H1 (cell line): ENCODE results near the gene SETX. TPM values are rescaled to one million over a fixed set of nuclear protein-coding genes. Genes with fewer than 3 reads are reported as not detected.

ENCODE experiments used
- CTCF ChIA-PET: fragments of 300-600 bp; sonication (Branson Sonifier 250); formaldehyde crosslinking; loops from one replicate; lab custom pipeline; 2021; ENCODE audit not compliant: partially characterized antibody; lab: Charles Lee
- POLR2A ChIA-PET: fragments of 300-600 bp; sonication (Branson Sonifier 250); formaldehyde crosslinking; loops from one replicate; lab custom pipeline; 2021; ENCODE audit warnings: inconsistent platforms; ENCODE audit not compliant: partially characterized antibody; lab: Charles Lee
- DNase-seq, 2 experiments: peaks; one replicate each; pipeline versions ENCODE4 v3.0.0 to v3.0.0-alpha.2; 2010 to 2022; ENCODE audit warnings: low spot score in 2 of 2, low read depth in 1 of 2, mixed read lengths in 1 of 2
- FAIRE-seq: peaks from 2 replicates; lab custom pipeline; 2011; peaks lifted over from hg19 to GRCh38; lab: Jason Lieb, UNC
- H2AFZ ChIP-seq: 2 replicates; pipeline ENCODE4 v1.8.1; 2012; ENCODE audit warnings: low read length, inconsistent platforms
- H2AK5ac ChIP-seq: 2 replicates; pipeline ENCODE4 v1.6.1; 2013; ENCODE audit warnings: low read depth, low read length
- H2BK120ac ChIP-seq: replicated peaks from 2 replicates; pipeline ENCODE3; 2013; ENCODE audit warnings: low read depth, low read length, inconsistent platforms
- H2BK12ac ChIP-seq: 2 replicates; pipeline ENCODE4 v1.6.1; 2013; ENCODE audit warnings: low read depth, low read length
- H2BK15ac ChIP-seq: 2 replicates; pipeline ENCODE4 v1.6.1; 2013; ENCODE audit warnings: low read length
- H2BK20ac ChIP-seq: 2 replicates; pipeline ENCODE4 v1.6.1; 2013; ENCODE audit warnings: low read length
- H2BK5ac ChIP-seq: 2 replicates; pipeline ENCODE4 v1.6.1; 2013; ENCODE audit warnings: low read depth, low read length
- H3K14ac ChIP-seq: 2 replicates; pipeline ENCODE4 v1.6.1; 2013; ENCODE audit warnings: inconsistent platforms; ENCODE audit not compliant: insufficient read length
- H3K18ac ChIP-seq: 2 replicates; pipeline ENCODE4 v1.6.1; 2013; ENCODE audit warnings: low read length; ENCODE audit errors: extremely low read depth
- H3K23ac ChIP-seq: 2 replicates; pipeline ENCODE4 v1.6.1; 2013; ENCODE audit warnings: inconsistent platforms; ENCODE audit not compliant: insufficient read length
- H3K23me2 ChIP-seq: 2 replicates; pipeline ENCODE4 v1.6.1; 2013; ENCODE audit warnings: low read depth, low read length
- H3K27ac ChIP-seq: 2 replicates; pipeline ENCODE4 v1.6.1; 2011; ENCODE audit warnings: low read depth, low read length, inconsistent platforms
- H3K27me3 ChIP-seq, 4 experiments: replicated peaks in 1 of 4; 1 replicate in 1 of 4; 2 replicates in 3 of 4; pipeline versions ENCODE4 v1.6.1 to v1.8.1; 2011 to 2013; ENCODE audit warnings: low read length in 3 of 4, mild to moderate bottlenecking in 3 of 4, inconsistent platforms in 2 of 4, mixed read lengths in 2 of 4, moderate library complexity in 1 of 4; ENCODE audit not compliant: control insufficient read depth in 3 of 4, insufficient read depth in 3 of 4; ENCODE audit errors: extremely low read depth in 1 of 4
- H3K36me3 ChIP-seq, 4 experiments: 2 replicates each; pipeline versions ENCODE4 v1.6.1 to v1.8.1; 2011 to 2013; ENCODE audit warnings: mild to moderate bottlenecking in 4 of 4, low read length in 3 of 4, moderate library complexity in 2 of 4, control low read depth in 1 of 4, inconsistent platforms in 1 of 4; ENCODE audit not compliant: insufficient read depth in 4 of 4, control insufficient read depth in 2 of 4
- H3K4ac ChIP-seq: replicated peaks from 2 replicates; pipeline ENCODE3; 2013; ENCODE audit warnings: low read length, low read depth, mixed read lengths, inconsistent platforms; ENCODE audit not compliant: insufficient read length
- H3K4me1 ChIP-seq, 4 experiments: replicated peaks in 1 of 4; 1 replicate in 1 of 4; 2 replicates in 3 of 4; pipeline versions ENCODE4 v1.6.1 to v1.8.1; 2011 to 2013; ENCODE audit warnings: low read length in 3 of 4, inconsistent platforms in 2 of 4, mixed read lengths in 1 of 4; ENCODE audit not compliant: insufficient read depth in 4 of 4, control insufficient read depth in 3 of 4
- H3K4me2 ChIP-seq, 2 experiments: 2 replicates each; pipeline versions ENCODE4 v1.6.1 to v1.8.1; 2011 to 2013; ENCODE audit warnings: low read depth in 2 of 2, low read length in 2 of 2, control low read depth in 1 of 2, inconsistent platforms in 1 of 2, mild to moderate bottlenecking in 1 of 2; ENCODE audit not compliant: insufficient read depth in 1 of 2
- H3K4me3 ChIP-seq, 4 experiments: fragments of 200-600, 300-600 bp in 1 of 4; sonication (generic), shearing (Covaris generic), sonication (Bioruptor Twin) in 1 of 4; 2 replicates each; pipeline versions ENCODE4 v1.5.1 to v1.8.1; 2011 to 2016; ENCODE audit warnings: low read length in 4 of 4, low read depth in 3 of 4, control low read depth in 2 of 4, inconsistent platforms in 2 of 4, mild to moderate bottlenecking in 2 of 4, mixed read lengths in 1 of 4, moderate library complexity in 1 of 4; ENCODE audit not compliant: insufficient read depth in 2 of 4; ENCODE audit errors: extremely low read depth in 1 of 4
- H3K56ac ChIP-seq: replicated peaks from 2 replicates; pipeline ENCODE3; 2013; ENCODE audit warnings: low read depth, mild to moderate bottlenecking, mixed read lengths, low read length, inconsistent platforms; ENCODE audit not compliant: insufficient read length
- H3K79me1 ChIP-seq: 2 replicates; pipeline ENCODE4 v1.6.1; 2013; ENCODE audit warnings: low read depth, low read length, control low read depth
- H3K79me2 ChIP-seq, 2 experiments: 2 replicates each; pipeline versions ENCODE4 v1.6.1 to v1.8.1; 2012 to 2013; ENCODE audit warnings: low read length in 2 of 2, mild to moderate bottlenecking in 2 of 2, inconsistent platforms in 1 of 2; ENCODE audit not compliant: insufficient read depth in 2 of 2, control insufficient read depth in 1 of 2
- H3K9ac ChIP-seq, 4 experiments: replicated peaks in 1 of 4; 1 replicate in 1 of 4; 2 replicates in 3 of 4; pipeline versions ENCODE4 v1.6.1 to v1.8.1; 2011 to 2013; ENCODE audit warnings: low read depth in 3 of 4, low read length in 3 of 4, control low read depth in 2 of 4, mild to moderate bottlenecking in 2 of 4, moderate library complexity in 2 of 4, inconsistent platforms in 1 of 4; ENCODE audit errors: extremely low read depth in 1 of 4
- H3K9me3 ChIP-seq, 2 experiments: 2 replicates each; pipeline versions ENCODE4 v1.6.1 to v1.8.1; 2012 to 2013; ENCODE audit warnings: mild to moderate bottlenecking in 2 of 2, moderate library complexity in 2 of 2, control low read depth in 1 of 2, inconsistent platforms in 1 of 2, low read depth in 1 of 2, low read length in 1 of 2, mixed read lengths in 1 of 2; ENCODE audit not compliant: insufficient read depth in 2 of 2
- H4K20me1 ChIP-seq, 2 experiments: replicated peaks in 1 of 2; 2 replicates each; pipeline versions ENCODE3 to v1.8.1; 2011 to 2013; ENCODE audit warnings: inconsistent platforms in 2 of 2, low read length in 2 of 2, mild to moderate bottlenecking in 1 of 2; ENCODE audit not compliant: insufficient read depth in 2 of 2, control insufficient read depth in 1 of 2
- H4K5ac ChIP-seq: 2 replicates; pipeline ENCODE4 v1.6.1; 2013; ENCODE audit warnings: low read length, low read depth, mixed read lengths, inconsistent platforms; ENCODE audit not compliant: insufficient read length
- H4K8ac ChIP-seq: 2 replicates; pipeline ENCODE4 v1.8.0; 2013; ENCODE audit warnings: mild to moderate bottlenecking, moderate library complexity, low read length, inconsistent platforms; ENCODE audit not compliant: insufficient read depth; ENCODE audit errors: extremely low read depth
- H4K91ac ChIP-seq: replicated peaks from 2 replicates; pipeline ENCODE3; 2013; ENCODE audit warnings: low read length, mixed read lengths, inconsistent platforms; ENCODE audit not compliant: insufficient read length
- ASH2L ChIP-seq: fragments of 200-600, 300-600 bp; sonication (generic); IDR thresholded peaks from one replicate; pipeline ENCODE4 v1.7.1; 2017; ENCODE audit warnings: low read length
- BACH1 ChIP-seq: IDR thresholded peaks from 2 replicates; pipeline ENCODE4 v1.6.1; 2012; ENCODE audit warnings: low read length, improper control_type of control experiment
- CHD2 ChIP-seq: IDR thresholded peaks from 2 replicates; pipeline ENCODE4 v1.6.1; 2012; ENCODE audit warnings: low read length, improper control_type of control experiment
- CTCF ChIP-seq, 3 experiments: IDR thresholded peaks; 1 replicate in 2 of 3; 2 replicates in 1 of 3; pipeline versions ENCODE4 v1.5.1 to v1.6.1; 2011; ENCODE audit warnings: low read length in 3 of 3, mild to moderate bottlenecking in 3 of 3, inconsistent platforms in 2 of 3, low read depth in 1 of 3, moderate library complexity in 1 of 3; ENCODE audit not compliant: insufficient read depth in 1 of 3; ENCODE audit errors: control extremely low read depth in 1 of 3
- MAFK ChIP-seq: IDR thresholded peaks from 2 replicates; pipeline ENCODE4 v1.6.1; 2012; ENCODE audit warnings: low read depth, mild to moderate bottlenecking, improper control_type of control experiment, low read length
- RAD21 ChIP-seq, 2 experiments: IDR thresholded peaks in 1 of 2; conservative IDR thresholded peaks in 1 of 2; 2 replicates each; pipeline ENCODE4 v1.6.1; 2011; ENCODE audit warnings: low read depth in 2 of 2, low read length in 2 of 2, improper control_type of control experiment in 1 of 2, inconsistent platforms in 1 of 2, mild to moderate bottlenecking in 1 of 2, moderate library complexity in 1 of 2
- RBBP5 ChIP-seq: IDR thresholded peaks from 2 replicates; pipeline ENCODE4 v1.7.1; 2012; ENCODE audit warnings: low read depth, mild to moderate bottlenecking, inconsistent platforms, low read length, moderate library complexity, borderline replicate concordance
- SIRT6 ChIP-seq: IDR thresholded peaks from one replicate; pipeline ENCODE4 v1.7.1; 2012; ENCODE audit warnings: low read length, inconsistent platforms
- SRF ChIP-seq: IDR thresholded peaks from 2 replicates; pipeline ENCODE4 v1.6.1; 2011; ENCODE audit warnings: mild to moderate bottlenecking, low read depth, low read length, moderate library complexity
- ZNF274 ChIP-seq: IDR thresholded peaks from 2 replicates; pipeline ENCODE4 v1.7.0; 2012; ENCODE audit warnings: low read length, borderline replicate concordance; ENCODE audit errors: extremely low read depth
- WGBS, 2 experiments: shearing (Covaris generic) in 1 of 2; methylation state at CpG; one replicate each; pipeline versions ENCODE4 v1.1.6 to v1.1.7; 2013 to 2015; ENCODE audit warnings: low lambda C conversion rate in 2 of 2, mixed read lengths in 2 of 2, inconsistent platforms in 1 of 2, low coverage in 1 of 2, missing lambda C conversion rate in 1 of 2; ENCODE audit not compliant: insufficient replicate concordance in 2 of 2, insufficient coverage in 1 of 2, insufficient read length in 1 of 2; ENCODE audit errors: extremely low coverage in 1 of 2, missing lambda C conversion rate in 1 of 2; 5-methylcytosine and 5-hydroxymethylcytosine counted together
- polyA plus RNA-seq, 7 experiments: library from polyadenylated mRNA; depleted of rRNA in 3 of 7; stranded (reverse) in 5 of 7; unstranded in 2 of 7; fragments of >200 nt in 5 of 7; fragments of 200-250 nt in 2 of 7; gene quantifications; 1 replicate in 5 of 7; 2 replicates in 1 of 7; 4 replicates in 1 of 7; pipeline versions ENCODE4 v1.2.1 to v1.2.3, GENCODE V29; 2011 to 2013; ENCODE audit warnings: missing spikeins in 2 of 7, mixed read lengths in 2 of 7
- total RNA-seq: library from RNA; stranded (reverse); fragmentation: NEBNext Ultra II Directional; extraction: Animal tissue kit (Norgen Biotek cat#: 25700); gene quantifications from 2 replicates; pipeline ENCODE4 v1.2.1, GENCODE V29; 2021

SETX gene
- total and polyA plus RNA-seq, 2 of the 8 experiments (the other 6 are each of a cell fraction or from before 2014, with no cell fraction given) = 15.1 to 37.9 TPM

- POLR2A ChIA-PET = interaction anchor here (0.7 to 1.6 kb wide), 3 partner anchors 17 to 313 kb away, joined by 3 to 7 read pairs (median 3); partner anchors contain the start of genes DDX31 and GTF3C4
- H2AFZ ChIP-seq = no peak overlapping the region
- no peaks in the 10 kb centered on the region; a peak in 1 of 7 replicates for H3K4me1 ChIP-seq
- 0 out of 2 replicates have a peak overlapping the region, but pooled peaks have one; percentile 17 for H2BK12ac ChIP-seq
- TF ChIP-seq RAD21 (IDR thresholded peaks at IDR 0.05 in 1 of 2, conservative IDR thresholded peaks at IDR 0.05 in 1 of 2; ENCODE audit: low read depth in 2 of 2, low read length in 2 of 2) (no peak), ASH2L (no peak), MAFK (no peak), SRF (no peak), CHD2 (no peak), SIRT6 (no peak), BACH1 (no peak), ZNF274 (no peak), RBBP5 (no peak), CTCF (IDR thresholded peaks at IDR 0.05; ENCODE audit: control extremely low read depth in 1 of 3, insufficient read depth in 1 of 3, low read depth in 1 of 3, low read length in 3 of 3) (no peak)
- no peak overlapping the region for H3K4ac ChIP-seq
- no peak overlapping the region for H3K14ac ChIP-seq
- WGBS, 2 experiments = 96% methylated on average over 26 of the region's 26 CpGs; no CpG with 5 or more reads in 1 of the 2 experiments
- CTCF ChIA-PET = no interaction called here
- H4K5ac ChIP-seq = no peak overlapping the region
- no peak overlapping the region for H3K27ac ChIP-seq
- H3K79me1 ChIP-seq = peaks cover 4% of the 10 kb centered on the region; the same call in 1 of the 2 replicates
- H3K9ac ChIP-seq = no peak overlapping the region
- peaks cover 0 to 5% of the 10 kb centered on the region in 2 experiments for H4K20me1 ChIP-seq
- H3K79me2 ChIP-seq = peaks cover 10 to 29% of the 10 kb centered on the region in 2 experiments
- no peak overlapping the region for H3K4me2 ChIP-seq
- no peak overlapping the region for H4K91ac ChIP-seq
- H2BK5ac ChIP-seq = no peak overlapping the region
- FAIRE-seq (no peak), DNase-seq (no peak)
- no peak overlapping the region for H2AK5ac ChIP-seq
- H2BK120ac ChIP-seq = no peak overlapping the region
- no peak overlapping the region for H3K56ac ChIP-seq
- no peak overlapping the region for H3K18ac ChIP-seq
- H3K9me3 ChIP-seq = no peaks in the 10 kb centered on the region
- H2BK15ac ChIP-seq = no peak overlapping the region
- H3K23ac ChIP-seq = no peak overlapping the region
- H3K4me3 ChIP-seq = no peak overlapping the region
- no peak overlapping the region for H4K8ac ChIP-seq
- H3K23me2 ChIP-seq = peaks cover 6% of the 10 kb centered on the region; the same call in 1 of the 2 replicates
- H3K27me3 ChIP-seq = no peaks in the 10 kb centered on the region
- no peak overlapping the region for H2BK20ac ChIP-seq
- peaks cover 7 to 19% (median 16%) of the 10 kb centered on the region in 4 experiments; a peak in 6 of 8 replicates for H3K36me3 ChIP-seq
Observed at GRCh38 chr9:132356324-132356924, 1.6 kb upstream of the SETX start.
